BE2C (cell line): ENCODE data around the gene NAV2.

ENCODE experiments used
- DNase-seq: peaks from one replicate; pipeline ENCODE4 v3.0.0-alpha.2; 2020
- H3K27me3 ChIP-seq: fragments of 250-450 bp; sonication (Bioruptor Pico); 2 replicates; pipeline ENCODE4 v1.5.1; 2020; ENCODE audit warnings: mild to moderate bottlenecking
- H3K36me3 ChIP-seq: fragments of 250-450 bp; sonication (Bioruptor Pico); 2 replicates; pipeline ENCODE4 v1.5.1; 2020; ENCODE audit warnings: mild to moderate bottlenecking
- H3K4me1 ChIP-seq: fragments of 250-450 bp; sonication (Bioruptor Pico); 2 replicates; pipeline ENCODE4 v1.5.1; 2020
- H3K4me3 ChIP-seq: 2 replicates; pipeline ENCODE4 v1.5.1; 2011; ENCODE audit warnings: low read depth, low read length
- H3K9me3 ChIP-seq: fragments of 250-450 bp; sonication (Bioruptor Pico); 2 replicates; pipeline ENCODE4 v1.5.1; 2020
- CTCF ChIP-seq: IDR thresholded peaks from 2 replicates; pipeline ENCODE4 v1.5.1; 2012; ENCODE audit warnings: mild to moderate bottlenecking, low read depth, low read length

Gene NAV2

GRCh38 chr11:20042811-20043341 is 330.2 kb downstream of the NAV2 start:
- Histone ChIP-seq H3K4me1 (no peaks in the 10 kb centered on the region), H3K36me3 (no peaks in the 10 kb centered on the region), H3K4me3 (no peak overlapping the region), H3K9me3 (no peaks in the 10 kb centered on the region), H3K27me3 (no peaks in the 10 kb centered on the region)
- no peak for TF ChIP-seq CTCF
- DNase-seq, result no peak

GRCh38 chr11:20043992-20044391 is 331.4 kb downstream of the NAV2 start:
- Histone ChIP-seq H3K27me3 (no peaks in the 10 kb centered on the region), H3K4me1 (no peaks in the 10 kb centered on the region), H3K9me3 (no peaks in the 10 kb centered on the region), H3K36me3 (no peaks in the 10 kb centered on the region), H3K4me3 (no peak overlapping the region)
- no peak for DNase-seq
- TF ChIP-seq CTCF, result no peak

GRCh38 chr11:20045098-20045688 is 332.6 kb downstream of the NAV2 start:
- Histone ChIP-seq H3K4me1 (no peaks in the 10 kb centered on the region), H3K27me3 (no peaks in the 10 kb centered on the region)
- no peak for TF ChIP-seq CTCF

GRCh38 chr11:20046416-20046815 is 333.8 kb downstream of the NAV2 start:
- no peak for TF ChIP-seq CTCF
- Histone ChIP-seq H3K4me3 (no peak overlapping the region), H3K4me1 (no peaks in the 10 kb centered on the region), H3K36me3 (no peaks in the 10 kb centered on the region), H3K9me3 (no peaks in the 10 kb centered on the region), H3K27me3 (no peaks in the 10 kb centered on the region)
- DNase-seq, result no peak

More at GRCh38 chr11:20045098-20045688, 332.6 kb downstream of the NAV2 start:
- no peak overlapping the region for H3K4me3 ChIP-seq
- H3K36me3 ChIP-seq, result no peaks in the 10 kb centered on the region
- H3K9me3 ChIP-seq, result no peaks in the 10 kb centered on the region
- no peak for DNase-seq

- TF ChIP-seq CTCF, result no peak
- Histone ChIP-seq H3K4me3 (no peak overlapping the region), H3K9me3 (no peaks in the 10 kb centered on the region), H3K27me3 (no peaks in the 10 kb centered on the region), H3K4me1 (no peaks in the 10 kb centered on the region), H3K36me3 (no peaks in the 10 kb centered on the region)
- DNase-seq, result no peak
Measured at GRCh38 chr11:20047006-20047768, 334.6 kb downstream of the NAV2 start.

- no peak for TF ChIP-seq CTCF
- Histone ChIP-seq H3K9me3 (no peaks in the 10 kb centered on the region), H3K27me3 (no peaks in the 10 kb centered on the region), H3K4me3 (no peak overlapping the region), H3K4me1 (no peaks in the 10 kb centered on the region), H3K36me3 (no peaks in the 10 kb centered on the region)
- DNase-seq, result no peak
Measured at GRCh38 chr11:20047769-20048154, 335.1 kb downstream of the NAV2 start.
